HEK293 (cell line): ENCODE results near the gene ACKR1.

Experiments
- KLF10 ChIP-seq: fragments of 450-650 bp; IDR thresholded peaks from 2 replicates; pipeline ENCODE4 v1.5.1; 2018; ENCODE audit warnings: missing biosample characterization, mild to moderate bottlenecking, missing genetic modification characterization
- REST ChIP-seq: fragments of 450-650 bp; formaldehyde crosslinking; IDR thresholded peaks from 2 replicates; pipeline ENCODE4 v1.5.1; 2016; ENCODE audit warnings: missing biosample characterization, missing genetic modification characterization
- ZBTB17 ChIP-seq: fragments of 450-650 bp; formaldehyde crosslinking; IDR thresholded peaks from 2 replicates; pipeline ENCODE4 v1.5.1; 2016; ENCODE audit warnings: missing biosample characterization, missing genetic modification characterization
- ZBTB20 ChIP-seq: fragments of 450-650 bp; formaldehyde crosslinking; IDR thresholded peaks from 2 replicates; pipeline ENCODE4 v1.5.1; 2016; ENCODE audit warnings: missing biosample characterization, missing genetic modification characterization
- ZBTB21 ChIP-seq: fragments of 450-650 bp; formaldehyde crosslinking; IDR thresholded peaks from 2 replicates; pipeline ENCODE4 v1.5.1; 2017; ENCODE audit warnings: missing biosample characterization, missing genetic modification characterization
- ZBTB8A ChIP-seq: fragments of 450-650 bp; formaldehyde crosslinking; IDR thresholded peaks from 2 replicates; pipeline ENCODE4 v1.5.1; 2016; ENCODE audit warnings: missing biosample characterization, missing genetic modification characterization
- ZNF274 ChIP-seq, 2 experiments: fragments of 200-500 bp in 1 of 2; fragments of 450-650 bp in 1 of 2; sonication (Bioruptor generic) in 1 of 2; formaldehyde crosslinking in 1 of 2; IDR thresholded peaks; 2 replicates each; pipeline versions ENCODE4 v1.5.1 to v1.6.1; 2014 to 2016; ENCODE audit warnings: borderline replicate concordance in 1 of 2, inconsistent platforms in 1 of 2, low read length in 1 of 2, missing biosample characterization in 1 of 2, missing genetic modification characterization in 1 of 2
- ZNF404 ChIP-seq: fragments of 450-650 bp; formaldehyde crosslinking; IDR thresholded peaks from 2 replicates; pipeline ENCODE4 v1.5.1; 2017; ENCODE audit warnings: missing biosample characterization, missing genetic modification characterization
- ZNF544 ChIP-seq: fragments of 450-650 bp; formaldehyde crosslinking; IDR thresholded peaks from 2 replicates; pipeline ENCODE4 v1.5.0; 2017; ENCODE audit warnings: missing biosample characterization, missing genetic modification characterization
- ZNF830 ChIP-seq: fragments of 450-650 bp; IDR thresholded peaks from 2 replicates; pipeline ENCODE4 v1.5.0; 2018; ENCODE audit warnings: missing biosample characterization, missing genetic modification characterization, low read depth, mild to moderate bottlenecking, moderate library complexity
- TF ChIP-seq, protein P1 (sequence below): fragments of 450-650 bp; formaldehyde crosslinking; IDR thresholded peaks from 2 replicates; pipeline ENCODE4 v1.5.1; 2016; ENCODE audit warnings: missing biosample characterization, missing genetic modification characterization
- TF ChIP-seq, protein P2 (sequence below): fragments of 450-650 bp; formaldehyde crosslinking; IDR thresholded peaks from 2 replicates; pipeline ENCODE4 v1.5.0; 2017; ENCODE audit warnings: missing biosample characterization, missing genetic modification characterization, borderline replicate concordance

DNA sequence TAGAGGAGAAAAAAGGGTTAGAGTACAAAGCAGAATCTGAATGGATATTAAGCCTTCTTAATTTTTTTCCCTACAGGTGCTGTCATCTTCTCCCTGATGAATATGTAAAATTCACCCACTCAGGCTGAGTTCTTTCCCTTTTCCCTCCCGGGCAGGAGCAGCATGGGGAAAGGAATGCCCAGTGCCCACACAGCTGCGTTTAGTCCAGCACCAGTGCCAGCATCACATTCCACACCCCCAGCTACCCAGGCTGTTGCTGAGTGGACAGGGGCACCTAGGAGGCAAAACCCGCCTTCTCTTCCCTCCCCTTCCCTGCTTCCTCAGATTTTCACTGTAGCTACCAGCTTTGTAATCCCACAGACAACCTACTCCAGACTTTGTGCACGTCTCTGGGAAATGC is 36.6 kb upstream of the ACKR1 start:
- TF ChIP-seq KLF10 (tag by site-specific recombination) (no peak), ZBTB8A (no peak), ZNF274 (IDR thresholded peaks at IDR 0.05; ENCODE audit: low read length) (no peak), ZNF274 (tag by site-specific recombination; IDR thresholded peaks at IDR 0.05; ENCODE audit: borderline replicate concordance) (no peak), ZNF404 (no peak), ZBTB21 (tag by site-specific recombination) (no peak), ZBTB17 (tag by site-specific recombination) (no peak), ZNF830 (tag by site-specific recombination) (no peak), ZNF544 (tag by site-specific recombination) (no peak), REST (tag by site-specific recombination) (no peak), ZBTB20 (tag by site-specific recombination) (no peak)
- TF ChIP-seq, protein P1, sequence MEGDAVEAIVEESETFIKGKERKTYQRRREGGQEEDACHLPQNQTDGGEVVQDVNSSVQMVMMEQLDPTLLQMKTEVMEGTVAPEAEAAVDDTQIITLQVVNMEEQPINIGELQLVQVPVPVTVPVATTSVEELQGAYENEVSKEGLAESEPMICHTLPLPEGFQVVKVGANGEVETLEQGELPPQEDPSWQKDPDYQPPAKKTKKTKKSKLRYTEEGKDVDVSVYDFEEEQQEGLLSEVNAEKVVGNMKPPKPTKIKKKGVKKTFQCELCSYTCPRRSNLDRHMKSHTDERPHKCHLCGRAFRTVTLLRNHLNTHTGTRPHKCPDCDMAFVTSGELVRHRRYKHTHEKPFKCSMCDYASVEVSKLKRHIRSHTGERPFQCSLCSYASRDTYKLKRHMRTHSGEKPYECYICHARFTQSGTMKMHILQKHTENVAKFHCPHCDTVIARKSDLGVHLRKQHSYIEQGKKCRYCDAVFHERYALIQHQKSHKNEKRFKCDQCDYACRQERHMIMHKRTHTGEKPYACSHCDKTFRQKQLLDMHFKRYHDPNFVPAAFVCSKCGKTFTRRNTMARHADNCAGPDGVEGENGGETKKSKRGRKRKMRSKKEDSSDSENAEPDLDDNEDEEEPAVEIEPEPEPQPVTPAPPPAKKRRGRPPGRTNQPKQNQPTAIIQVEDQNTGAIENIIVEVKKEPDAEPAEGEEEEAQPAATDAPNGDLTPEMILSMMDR (tag by site-specific recombination): no peak
- TF ChIP-seq, protein P2, sequence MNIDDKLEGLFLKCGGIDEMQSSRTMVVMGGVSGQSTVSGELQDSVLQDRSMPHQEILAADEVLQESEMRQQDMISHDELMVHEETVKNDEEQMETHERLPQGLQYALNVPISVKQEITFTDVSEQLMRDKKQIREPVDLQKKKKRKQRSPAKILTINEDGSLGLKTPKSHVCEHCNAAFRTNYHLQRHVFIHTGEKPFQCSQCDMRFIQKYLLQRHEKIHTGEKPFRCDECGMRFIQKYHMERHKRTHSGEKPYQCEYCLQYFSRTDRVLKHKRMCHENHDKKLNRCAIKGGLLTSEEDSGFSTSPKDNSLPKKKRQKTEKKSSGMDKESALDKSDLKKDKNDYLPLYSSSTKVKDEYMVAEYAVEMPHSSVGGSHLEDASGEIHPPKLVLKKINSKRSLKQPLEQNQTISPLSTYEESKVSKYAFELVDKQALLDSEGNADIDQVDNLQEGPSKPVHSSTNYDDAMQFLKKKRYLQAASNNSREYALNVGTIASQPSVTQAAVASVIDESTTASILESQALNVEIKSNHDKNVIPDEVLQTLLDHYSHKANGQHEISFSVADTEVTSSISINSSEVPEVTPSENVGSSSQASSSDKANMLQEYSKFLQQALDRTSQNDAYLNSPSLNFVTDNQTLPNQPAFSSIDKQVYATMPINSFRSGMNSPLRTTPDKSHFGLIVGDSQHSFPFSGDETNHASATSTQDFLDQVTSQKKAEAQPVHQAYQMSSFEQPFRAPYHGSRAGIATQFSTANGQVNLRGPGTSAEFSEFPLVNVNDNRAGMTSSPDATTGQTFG (tag by site-specific recombination): no peak
